Measurements from ENCODE around the gene MKS1.
A peak's percentile ranks its signal among the peaks of the same experiment; 100 is the strongest.

MKS1 gene

GRCh38 chr17:58196610-58197009 lies 22.4 kb downstream of the MKS1 start:
- no peak for DNase-seq

- no peak for DNase-seq
Measured at GRCh38 chr17:58195518-58196123, 23.4 kb downstream of the MKS1 start.

DNA sequence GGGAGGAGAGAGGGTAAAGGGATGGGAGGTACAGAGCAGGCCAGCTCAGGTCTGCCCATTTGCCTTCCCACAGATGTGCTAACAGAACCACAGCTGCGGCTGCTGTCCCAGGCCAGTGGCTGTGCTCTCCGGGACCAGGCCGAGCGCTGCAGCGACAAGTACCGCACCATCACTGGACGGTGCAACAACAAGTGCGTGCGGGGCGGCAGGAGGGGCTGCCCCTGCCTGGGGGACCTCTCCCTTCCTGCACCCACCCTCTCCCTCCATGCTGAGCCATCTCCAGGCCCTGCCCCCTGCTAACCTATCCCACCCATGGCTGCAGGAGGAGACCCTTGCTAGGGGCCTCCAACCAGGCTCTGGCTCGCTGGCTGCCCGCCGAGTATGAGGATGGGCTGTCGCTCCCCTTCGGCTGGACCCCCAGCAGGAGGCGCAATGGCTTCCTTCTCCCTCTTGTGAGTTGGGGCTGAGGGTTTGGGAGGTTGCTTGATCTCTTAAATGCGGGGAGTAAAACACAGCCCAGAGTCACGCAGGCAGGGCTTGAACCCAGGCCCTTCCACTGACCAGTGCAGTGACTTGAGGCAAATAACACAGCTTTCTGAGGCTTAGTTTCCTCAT lies 25.3 kb downstream of the MKS1 start:
- DNase-seq, result no peak

DNA sequence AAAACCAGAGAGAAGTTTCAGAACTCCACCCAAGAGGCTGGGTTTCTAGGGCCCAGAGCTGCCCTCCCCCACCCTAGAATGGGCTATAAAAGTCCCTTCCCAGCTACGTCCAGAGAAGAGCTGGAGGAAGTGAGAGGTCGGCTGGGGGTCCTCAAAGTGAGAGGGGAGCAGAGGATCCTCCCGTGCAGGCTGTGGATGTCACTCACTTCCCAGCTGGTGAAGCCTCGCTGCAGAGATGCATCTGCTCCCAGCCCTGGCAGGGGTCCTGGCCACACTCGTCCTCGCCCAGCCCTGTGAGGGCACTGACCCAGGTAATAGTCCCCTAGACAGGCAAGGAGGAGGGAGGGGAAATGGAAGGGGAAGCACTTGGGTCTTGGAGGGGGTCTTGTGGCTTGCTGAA lies 26.4 kb downstream of the MKS1 start, which contains the start of gene EPX:
TSS of gene EPX (plus strand) at position 115 of the 400 bp plus-strand sequence. CDS start at position 236, 121 bp downstream.
- DNase-seq, result no peak

DNA sequence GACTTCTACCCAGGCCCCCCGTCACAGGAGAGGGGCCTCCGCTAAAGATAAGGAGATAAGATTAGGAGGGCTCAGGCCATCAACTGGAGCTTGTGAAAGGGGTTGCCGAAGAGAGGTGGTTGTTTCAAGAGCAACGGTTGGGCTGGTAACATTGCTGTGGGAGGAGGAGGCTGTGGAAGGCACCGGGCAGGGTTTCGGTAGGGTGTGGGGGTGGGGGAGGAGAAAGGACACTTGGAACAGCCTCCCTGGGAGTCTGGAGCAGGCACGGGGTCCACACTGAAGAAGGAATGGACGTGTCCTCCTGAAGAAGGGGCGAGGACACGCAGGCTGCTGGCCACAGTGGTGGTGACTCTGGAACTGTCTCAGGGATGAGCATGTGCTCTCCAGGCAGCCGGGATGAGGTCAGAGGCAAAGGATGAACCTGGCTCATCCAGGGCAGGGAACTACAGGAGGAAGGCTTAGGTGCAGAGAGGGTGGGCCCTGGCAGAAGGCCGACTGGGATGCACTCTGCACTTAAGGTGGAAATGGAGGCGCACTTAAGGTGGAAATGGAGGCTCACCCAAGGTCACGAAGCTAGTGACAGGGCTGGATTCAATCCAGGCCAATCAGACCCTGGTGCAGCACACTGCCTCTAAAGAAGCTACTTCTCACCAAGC lies 27.7 kb downstream of the MKS1 start:
- no peak for DNase-seq

DNA sequence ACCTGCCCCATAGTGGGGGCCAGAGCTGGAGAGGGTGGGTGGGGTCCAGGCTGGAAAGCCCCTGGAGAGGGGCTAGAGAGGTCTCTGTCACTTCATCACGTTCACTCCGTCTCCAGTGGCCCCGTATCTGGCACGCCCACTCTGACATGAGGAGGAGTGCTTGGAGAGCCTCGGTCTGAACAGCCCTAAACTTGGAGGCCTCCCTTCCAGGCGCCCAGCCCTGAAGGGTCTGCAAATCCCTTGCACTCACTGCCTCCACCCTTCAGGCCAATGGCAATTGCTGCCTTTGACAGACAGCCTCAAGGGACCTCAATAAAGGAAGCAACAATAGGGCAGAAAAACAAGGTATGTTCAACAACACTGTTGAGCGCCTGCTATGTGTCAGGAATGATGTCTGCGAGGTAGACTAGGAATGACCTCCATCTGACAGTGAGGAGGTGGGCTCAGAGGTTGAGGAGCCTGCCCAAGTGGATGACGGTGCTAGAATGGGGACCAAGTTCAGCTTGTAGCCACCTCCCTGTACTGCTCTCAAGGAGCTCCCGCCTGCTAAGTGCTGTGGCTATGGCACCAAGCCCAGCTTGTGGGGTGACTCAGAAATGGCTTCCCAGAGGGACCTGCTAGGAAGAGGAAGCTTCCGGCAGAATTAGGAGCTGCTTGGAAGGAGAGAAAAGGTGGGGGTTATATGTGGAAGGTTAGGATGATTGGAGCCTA lies 29.5 kb downstream of the MKS1 start:
- DNase-seq, result no peak

DNA sequence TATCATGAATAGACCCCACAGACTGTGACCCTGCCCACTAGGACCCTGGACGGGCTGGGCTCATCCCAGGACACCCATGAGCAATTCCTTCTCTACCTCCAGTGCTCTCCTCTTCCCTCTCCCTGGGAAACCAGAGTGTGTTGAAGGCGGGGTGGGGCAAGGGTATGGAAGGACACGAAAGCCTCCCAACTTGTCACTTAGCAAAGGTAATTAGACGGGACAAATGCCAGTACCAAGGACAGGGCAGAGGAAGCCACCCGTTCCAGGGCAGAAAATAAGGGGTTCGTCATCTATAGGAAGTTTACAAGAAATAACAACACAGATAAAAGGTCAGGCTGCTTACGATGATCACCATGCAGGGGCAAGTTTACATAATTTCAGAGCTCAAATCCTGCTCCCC lies 31.4 kb downstream of the MKS1 start:
- DNase-seq, result no peak

GRCh38 chr17:58187063-58187462 lies 32.0 kb downstream of the MKS1 start:
- no peak for DNase-seq

DNA sequence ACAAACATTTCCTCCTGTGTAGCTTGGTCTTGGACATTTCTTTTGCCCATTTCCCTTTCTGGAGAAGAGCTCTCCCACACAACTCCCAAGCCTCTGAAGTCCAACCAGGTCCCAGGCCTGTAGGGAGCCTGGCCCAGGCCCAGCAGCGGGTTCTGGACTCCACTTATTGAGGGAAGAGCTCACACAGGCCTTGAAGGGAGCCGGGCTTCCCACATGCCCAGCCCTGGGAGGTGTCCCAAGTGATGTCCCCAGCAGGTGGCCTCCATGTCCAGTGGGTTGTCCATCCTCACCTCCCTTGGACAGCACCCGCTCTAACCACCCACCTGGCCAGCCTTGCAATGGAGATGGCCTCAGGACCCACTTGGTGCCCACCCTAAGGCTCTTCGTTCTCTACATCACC lies 32.5 kb downstream of the MKS1 start:
- no peak for DNase-seq

DNA sequence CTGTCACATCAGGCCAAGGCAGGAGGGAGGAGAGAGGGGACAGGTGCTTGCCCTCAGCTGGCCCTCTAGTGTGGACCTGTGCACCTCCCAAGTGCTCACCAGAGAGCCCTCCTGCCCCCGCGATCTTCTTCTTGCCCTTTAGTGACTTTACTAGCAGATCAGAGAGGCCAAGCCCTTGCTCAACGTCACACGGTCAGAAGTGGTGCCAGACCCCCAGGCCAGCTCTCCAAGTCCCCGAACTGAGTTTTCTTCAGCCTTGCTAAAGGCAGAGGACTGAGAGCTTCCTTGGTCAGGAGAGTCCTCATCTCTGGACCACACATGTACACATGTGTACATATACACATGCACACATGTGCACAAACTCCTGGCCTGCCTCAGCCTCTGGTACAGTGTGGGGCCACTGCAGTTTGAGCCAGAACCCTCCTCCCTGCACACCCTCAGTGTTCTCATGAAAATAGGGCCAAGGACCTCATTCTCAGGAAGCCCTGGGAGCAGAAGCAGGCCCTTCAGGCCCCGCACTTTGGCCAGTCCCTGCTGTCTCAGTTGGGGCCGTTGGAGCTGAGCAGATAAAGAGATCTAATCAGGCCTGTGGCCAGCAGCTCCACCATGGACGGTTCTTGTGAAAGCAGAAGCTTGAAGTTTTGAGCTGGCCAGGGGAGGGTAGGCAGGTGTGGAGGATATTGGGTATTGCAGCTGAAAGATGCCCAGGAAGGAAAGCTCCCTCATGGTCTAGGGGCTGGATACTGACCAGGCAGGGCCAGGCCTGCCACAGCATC lies 33.9 kb downstream of the MKS1 start:
- no peak for DNase-seq

- no peak for DNase-seq
Measured at GRCh38 chr17:58184308-58184985, 34.6 kb downstream of the MKS1 start.

- DNase-seq, result no peak
Measured at GRCh38 chr17:58183514-58183913, 35.5 kb downstream of the MKS1 start.

DNA sequence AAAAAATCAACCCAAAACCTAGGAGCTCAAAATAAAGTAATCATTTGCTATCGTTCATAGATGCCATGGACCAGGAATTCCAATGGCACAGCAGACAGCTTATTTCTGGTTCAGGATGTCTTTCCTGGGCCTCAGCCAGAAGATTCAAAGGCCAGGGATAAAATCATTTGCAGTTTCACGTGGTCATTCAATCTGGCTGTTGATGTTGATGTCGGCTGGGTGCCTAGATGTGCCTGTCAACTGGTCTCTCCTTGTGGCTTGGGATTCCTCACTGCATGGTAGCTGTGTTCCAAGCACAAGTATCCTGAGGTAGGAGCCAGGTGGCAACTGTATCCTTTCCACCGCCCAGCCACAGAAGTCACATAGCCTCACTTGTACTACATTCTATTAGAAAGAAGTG lies 37.3 kb downstream of the MKS1 start:
- no peak for DNase-seq

DNA sequence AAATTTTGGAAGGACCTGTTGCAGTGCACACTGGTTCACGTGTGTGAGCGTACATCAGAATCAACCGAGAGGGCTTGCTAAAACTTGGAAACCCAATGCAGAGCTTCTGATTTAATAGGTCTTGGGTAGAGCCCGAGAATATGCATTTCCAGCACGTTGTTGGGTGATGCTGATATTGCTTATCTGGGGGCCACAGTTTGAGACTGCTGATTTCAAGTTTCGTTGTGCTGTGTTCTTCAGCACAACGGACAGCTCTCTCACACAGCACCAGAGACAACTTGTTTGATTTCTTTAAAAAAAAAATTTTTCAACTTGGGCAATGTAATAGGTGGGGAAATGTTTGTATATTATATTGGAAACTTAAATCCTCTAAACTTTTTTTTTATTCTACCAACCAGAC lies 42.9 kb downstream of the MKS1 start:
- DNase-seq, result no peak

DNA sequence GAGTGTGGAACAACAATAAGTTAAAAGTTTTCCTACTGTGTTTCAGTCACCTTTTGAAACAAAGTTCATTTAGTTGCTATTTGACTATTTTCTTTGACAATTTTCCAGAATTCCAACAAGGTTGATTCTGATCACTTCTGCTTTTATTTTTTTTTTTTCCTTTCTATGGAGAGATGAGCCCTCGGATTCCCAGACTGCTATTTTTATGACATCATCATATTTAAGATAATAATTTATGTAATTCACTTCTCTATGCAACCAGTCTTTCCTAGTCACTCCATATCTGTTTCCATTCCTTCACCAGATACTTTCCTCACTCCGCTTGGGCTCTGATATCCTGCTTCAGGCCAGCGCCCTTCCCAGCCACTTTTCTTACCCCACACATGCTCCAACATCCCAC lies 44.2 kb downstream of the MKS1 start:
- no peak for DNase-seq

DNA sequence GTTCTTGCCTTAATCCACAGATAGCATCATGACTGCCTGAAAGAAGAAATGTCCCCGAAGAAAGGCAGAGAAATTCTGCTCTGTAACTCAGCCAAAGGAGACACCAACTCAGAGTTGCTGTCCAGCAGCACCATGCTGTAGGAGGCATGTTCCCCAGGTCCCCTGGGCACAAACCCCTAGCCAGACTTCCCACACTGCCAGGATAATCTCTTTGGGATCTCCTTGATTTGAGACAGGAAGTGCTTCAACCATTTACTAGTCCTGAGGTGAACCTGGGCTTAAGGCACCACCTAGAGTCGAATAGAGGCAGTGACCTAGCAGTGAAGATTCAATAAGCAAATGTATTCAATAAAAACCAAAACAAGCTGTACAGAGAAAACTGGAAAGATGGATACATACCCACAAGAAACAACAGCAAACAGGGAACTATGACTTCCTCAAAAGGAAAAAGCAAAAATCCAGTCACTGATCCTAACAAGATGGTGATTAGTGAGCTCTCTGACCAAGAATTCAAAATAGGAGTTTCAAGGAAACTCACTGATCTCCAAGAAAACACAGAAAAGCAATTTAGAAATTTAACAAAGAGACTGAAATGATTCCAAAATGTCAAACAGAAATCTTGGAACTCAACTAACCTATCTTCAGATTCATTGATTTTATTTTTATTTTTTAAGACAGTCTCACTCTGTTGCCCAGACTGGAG lies 46.5 kb downstream of the MKS1 start:
- peak; percentile 57 for DNase-seq

- DNase-seq, result no peak
Measured at GRCh38 chr17:58170622-58171021, 48.4 kb downstream of the MKS1 start.

GRCh38 chr17:58166682-58167081 lies 52.4 kb downstream of the MKS1 start, which contains the start of gene OR4D2:
Gene OR4D2, plus strand, starts transcription at chr17:58166982. Its CDS starts 2,674 bp downstream, at chr17:58169656.
- DNase-seq, result no peak

GRCh38 chr17:58165981-58166380 lies 53.1 kb downstream of the MKS1 start:
- no peak for DNase-seq

- no peak for DNase-seq
Measured at GRCh38 chr17:58161566-58161965, 57.5 kb downstream of the MKS1 start.

DNA sequence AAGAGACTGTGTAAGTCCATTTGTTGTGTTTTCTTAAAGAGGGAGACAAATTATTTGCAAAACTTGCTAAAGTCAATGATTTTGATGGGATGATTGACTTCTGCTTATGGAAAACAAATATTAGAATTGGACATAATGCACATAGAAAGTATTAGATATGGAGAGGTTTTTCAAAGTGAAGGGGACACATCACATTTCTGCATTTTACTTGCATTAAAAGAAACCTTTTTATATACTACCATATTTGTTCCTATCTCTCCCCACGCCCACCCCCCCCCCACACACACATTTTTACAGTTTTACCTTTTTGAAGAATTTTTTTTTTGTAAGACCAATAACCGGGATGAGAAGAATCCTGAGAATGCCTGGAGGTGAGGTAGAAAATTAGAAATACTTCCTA lies 60.9 kb downstream of the MKS1 start:
- no peak for DNase-seq

All from central memory CD4-positive, alpha-beta T cell (primary cell).